ENCODE data around the gene LMAN1L. TPM values are rescaled to one million over a fixed set of nuclear protein-coding genes. Genes with fewer than 3 reads are reported as not detected.
A peak's percentile ranks its signal among the peaks of the same experiment; 100 is the strongest.
"Not testable (repeated sequence)": the region's sequence is repeated elsewhere in the genome, so short reads cannot be mapped to it uniquely, and the experiment has no call there.

LMAN1L gene
- polyA plus RNA-seq, 6 donors from 2014 or later: not detected

DNA sequence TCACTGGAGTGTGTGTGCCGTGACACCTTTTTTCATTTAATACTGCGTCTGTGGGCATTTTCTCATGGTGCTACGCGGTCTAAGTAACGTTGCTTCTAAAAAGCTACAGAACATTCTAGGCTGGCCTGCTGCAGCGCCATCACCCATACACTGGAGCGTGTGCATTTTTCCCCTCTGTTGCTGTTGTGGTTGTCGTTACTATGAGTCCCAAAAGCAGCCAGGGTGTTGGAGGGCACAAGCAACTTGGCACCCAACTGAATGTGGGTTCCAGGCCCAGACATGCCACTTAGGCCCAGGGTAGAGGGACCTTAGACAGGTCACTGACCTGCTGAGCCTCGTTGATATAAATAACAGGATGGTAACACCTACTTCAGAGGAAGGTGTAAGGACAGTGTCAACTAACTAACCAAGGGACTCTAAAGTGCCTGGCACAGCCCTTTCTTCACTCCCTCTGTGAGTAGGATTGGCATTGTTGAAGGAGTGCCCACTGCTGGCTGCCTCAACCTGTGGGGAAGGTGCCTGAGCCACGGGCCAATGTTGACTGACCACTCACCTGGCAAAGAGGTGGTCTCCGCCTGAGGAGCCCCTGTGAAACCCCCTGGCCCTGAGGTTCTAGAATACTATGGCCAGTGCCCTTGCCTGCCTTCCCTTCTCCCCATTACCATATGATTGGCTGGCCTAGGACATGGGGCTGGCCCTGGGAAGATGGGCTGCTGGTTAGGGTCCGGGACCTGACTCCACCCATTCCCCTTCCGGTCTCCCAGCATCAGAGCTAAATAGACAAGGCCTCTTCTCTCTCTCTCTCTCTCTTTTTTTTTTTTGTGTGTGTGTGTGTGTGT lies 27.2 kb upstream of the LMAN1L start:
- peaks cover 71 to 83% (median 81%) of the 10 kb centered on the region in 3 donors for H3K4me1 Mint-ChIP-seq
- DNase-seq: no peak
- no peak for ATAC-seq (ENCODE audit: low read depth in 2 of 2)
- H3K36me3 Mint-ChIP-seq: peaks cover 0 to 14% of the 10 kb centered on the region in 2 donors
- no peaks in the 10 kb centered on the region for H3K27me3 Mint-ChIP-seq
- H3K4me3 Mint-ChIP-seq: peak overlapping the region; percentile 88 to 99 (median 96)
- H3K27ac Mint-ChIP-seq: peak overlapping the region; percentile 88 to 100 (median 96)
- no peaks in the 10 kb centered on the region for H3K9me3 Mint-ChIP-seq

DNA sequence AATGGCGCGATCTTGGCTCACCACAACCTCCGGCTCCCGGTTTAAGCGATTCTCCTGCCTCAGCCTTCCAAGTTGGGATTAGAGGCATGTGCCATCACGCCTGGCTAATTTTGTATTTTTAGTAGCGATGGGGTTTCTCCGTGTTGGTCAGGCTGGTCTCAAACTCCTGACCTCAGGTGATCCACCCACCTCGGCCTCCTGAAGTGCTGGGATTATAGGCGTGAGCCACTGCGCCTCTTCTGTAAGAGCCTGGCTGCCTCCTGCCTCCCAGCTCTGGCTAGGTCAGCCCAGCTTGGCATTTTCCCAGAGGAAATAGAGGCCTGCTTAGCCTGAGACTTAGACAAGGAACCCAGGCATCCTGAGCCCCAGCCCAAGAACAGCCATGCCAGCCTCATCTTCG lies 26.6 kb upstream of the LMAN1L start:
- H3K4me1 Mint-ChIP-seq: peaks cover 69 to 83% (median 81%) of the 10 kb centered on the region in 3 donors
- H3K36me3 Mint-ChIP-seq: peaks cover 0 to 14% of the 10 kb centered on the region in 2 donors

DNA sequence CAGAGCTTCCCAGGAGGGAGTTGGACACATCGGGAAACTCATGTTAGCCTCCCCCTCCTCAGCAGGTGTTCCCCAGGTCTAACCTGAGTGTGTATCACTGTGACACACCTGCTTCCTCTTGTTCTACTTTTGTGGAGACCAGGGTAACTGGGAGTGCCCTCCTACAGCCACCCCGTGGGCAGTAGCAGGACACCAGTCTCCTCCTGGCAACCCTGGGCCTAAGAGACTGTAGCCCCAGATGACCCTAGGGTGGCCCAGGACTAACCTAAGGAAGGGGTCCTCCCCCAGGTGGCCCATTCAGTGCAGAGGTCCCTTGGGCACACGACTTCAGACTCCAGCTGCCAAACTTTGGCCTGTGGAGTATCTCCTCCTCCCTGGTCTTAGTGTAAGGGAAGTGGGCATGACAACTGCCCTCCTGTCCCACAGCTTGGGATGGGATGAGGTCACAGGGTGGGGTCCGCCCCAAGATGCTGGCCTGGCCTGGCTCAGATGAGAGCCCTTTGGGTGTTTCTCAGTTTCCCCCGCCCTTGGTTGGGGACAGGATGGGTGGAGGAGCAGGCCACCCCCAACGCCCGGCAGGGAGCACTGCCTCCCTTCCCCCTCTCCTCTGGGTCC lies 26.0 kb upstream of the LMAN1L start:
- H3K36me3 Mint-ChIP-seq: peaks cover 0 to 17% of the 10 kb centered on the region in 2 donors
- no peaks in the 10 kb centered on the region for H3K27me3 Mint-ChIP-seq
- H3K4me3 Mint-ChIP-seq: peak overlapping the region; percentile 88 to 99 (median 96)
- H3K9me3 Mint-ChIP-seq: no peaks in the 10 kb centered on the region
- ATAC-seq (ENCODE audit: low read depth in 2 of 2): no peak
- peak overlapping the region; percentile 60 to 100 (median 100) for H3K27ac Mint-ChIP-seq
- peaks cover 70 to 83% (median 81%) of the 10 kb centered on the region in 3 donors for H3K4me1 Mint-ChIP-seq
- DNase-seq: no peak

More for the DNA sequence above, 26.6 kb upstream of the LMAN1L start:
- not testable (repeated sequence) for DNase-seq; H3K9me3 Mint-ChIP-seq; H3K27me3 Mint-ChIP-seq; ATAC-seq (ENCODE audit: low read depth in 2 of 2)
- H3K4me3 Mint-ChIP-seq: peak overlapping the region; percentile 88 to 99 (median 96)
- peak overlapping the region; percentile 67 to 100 (median 96) for H3K27ac Mint-ChIP-seq

DNA sequence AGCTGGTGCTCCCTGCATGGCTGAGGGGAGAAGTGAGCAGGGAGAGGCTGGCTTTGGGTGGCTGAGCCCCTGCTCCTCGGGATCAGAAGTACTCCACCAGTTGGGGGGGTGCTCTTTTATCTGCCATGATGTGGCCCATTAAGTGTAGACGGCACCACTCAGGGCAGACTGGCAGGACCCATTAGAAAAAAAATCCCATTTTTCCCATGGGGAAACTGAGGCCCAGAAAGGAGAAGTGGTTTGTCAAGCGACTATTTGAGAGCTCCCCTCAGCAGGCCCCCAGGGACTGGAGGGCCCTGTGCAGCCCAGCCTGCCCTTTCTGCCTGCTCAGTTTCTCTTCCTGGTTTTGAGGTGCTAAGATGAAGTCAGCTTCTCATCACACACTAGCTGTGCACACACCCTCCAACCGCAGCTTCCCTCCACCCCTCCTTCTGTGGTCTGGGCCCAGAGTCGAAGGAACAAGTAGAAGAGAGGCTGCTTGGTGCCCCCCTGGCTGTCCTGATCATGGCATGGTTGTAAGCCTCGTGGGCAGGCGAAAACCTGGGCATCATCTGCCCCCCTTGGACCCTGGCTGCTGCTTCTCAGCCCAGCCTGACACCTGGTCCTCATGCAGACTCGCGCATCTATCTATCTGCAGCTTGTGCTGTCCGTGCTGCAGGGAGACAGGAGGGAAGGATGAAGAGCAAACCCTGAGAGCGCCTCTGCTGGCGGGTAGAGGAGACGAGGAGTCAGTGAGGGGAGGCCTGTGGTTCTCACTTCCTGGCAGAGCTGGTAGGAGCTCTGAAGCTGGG lies 25.2 kb upstream of the LMAN1L start:
- Mint-ChIP-seq H3K27me3 (no peaks in the 10 kb centered on the region), H3K9me3 (no peaks in the 10 kb centered on the region), H3K36me3 (peaks cover 0 to 24% of the 10 kb centered on the region in 2 donors), H3K27ac (peak overlapping the region; percentile 94 to 100 (median 100)), H3K4me1 (peaks cover 76 to 90% (median 89%) of the 10 kb centered on the region in 3 donors), H3K4me3 (peak overlapping the region; percentile 88 to 99 (median 96))
- peak; percentile 99 for DNase-seq
- peak; percentile 73 to 74 for ATAC-seq (ENCODE audit: low read depth in 2 of 2)

DNA sequence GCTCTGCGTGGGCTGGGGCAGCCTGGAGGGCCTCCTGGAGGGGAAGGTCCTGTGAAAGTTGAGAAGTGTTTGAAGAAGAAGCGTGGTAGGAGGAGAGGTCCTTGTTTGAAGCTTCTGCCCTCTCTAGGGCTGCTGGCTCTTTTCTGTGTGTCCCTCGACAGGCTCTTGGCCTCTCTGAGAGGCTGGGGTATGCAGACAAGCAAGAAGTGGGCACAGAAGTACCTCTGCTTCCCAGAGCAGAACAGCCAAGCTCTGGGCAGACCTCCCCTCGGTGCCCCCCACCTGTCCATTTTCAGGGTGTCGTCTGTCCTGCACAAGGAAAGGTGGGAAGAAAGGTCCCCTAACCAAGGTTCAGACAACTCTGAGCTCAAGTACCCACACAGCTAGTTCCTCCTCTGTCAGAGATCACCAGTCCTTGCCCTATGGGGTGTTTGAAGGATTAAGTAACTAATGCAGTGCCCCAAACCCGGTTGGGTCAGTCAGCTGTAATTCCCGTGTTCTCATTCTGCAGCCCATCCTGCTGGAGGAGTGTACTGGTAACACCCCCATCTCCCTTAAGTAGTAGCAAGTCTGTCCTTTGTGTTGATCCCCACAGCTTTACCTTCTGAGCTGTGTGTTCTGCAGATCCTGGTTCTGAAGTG lies 24.5 kb upstream of the LMAN1L start:
- Mint-ChIP-seq H3K36me3 (peaks cover 0 to 17% of the 10 kb centered on the region in 2 donors), H3K27ac (peak overlapping the region; percentile 94 to 100 (median 100)), H3K27me3 (no peaks in the 10 kb centered on the region), H3K4me3 (peak overlapping the region; percentile 88 to 99 (median 96)), H3K4me1 (peaks cover 77 to 96% (median 96%) of the 10 kb centered on the region in 3 donors), H3K9me3 (no peaks in the 10 kb centered on the region)
- DNase-seq: no peak
- ATAC-seq (ENCODE audit: low read depth in 2 of 2): peak in 1 of 2 donors; percentile 4

DNA sequence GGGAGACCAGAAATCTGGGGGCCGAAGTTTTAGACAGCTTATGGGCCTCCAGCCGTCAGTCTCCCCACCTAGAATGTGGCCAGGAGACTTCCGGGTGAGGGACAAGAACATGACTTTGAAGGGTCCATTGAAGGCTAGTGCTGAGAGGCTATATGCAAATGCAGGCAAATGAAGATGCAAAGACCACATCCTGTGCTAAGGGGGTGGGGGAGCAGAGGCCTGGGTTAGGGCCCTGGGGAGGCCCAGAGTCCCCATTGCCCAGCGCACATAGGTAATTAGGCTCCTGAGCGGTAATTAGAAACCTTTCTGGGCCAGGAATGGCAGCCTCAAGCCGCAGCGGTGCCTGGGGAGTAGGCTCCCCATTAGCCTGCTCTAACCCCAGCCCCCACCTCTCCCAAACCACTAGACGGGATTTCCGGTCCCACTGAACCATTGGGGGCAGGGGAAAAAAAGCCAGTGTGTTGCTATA lies 23.9 kb upstream of the LMAN1L start:
- no peaks in the 10 kb centered on the region for H3K27me3 Mint-ChIP-seq
- peak overlapping the region; percentile 88 to 99 (median 96) for H3K4me3 Mint-ChIP-seq
- peaks cover 0 to 11% of the 10 kb centered on the region in 2 donors for H3K36me3 Mint-ChIP-seq
- H3K9me3 Mint-ChIP-seq: no peaks in the 10 kb centered on the region
- peaks cover 77 to 96% (median 96%) of the 10 kb centered on the region in 3 donors for H3K4me1 Mint-ChIP-seq
- H3K27ac Mint-ChIP-seq: peak overlapping the region; percentile 94 to 100 (median 100)
- ATAC-seq (ENCODE audit: low read depth in 2 of 2) (peak; percentile 20 to 24), DNase-seq (peak; percentile 79)

DNA sequence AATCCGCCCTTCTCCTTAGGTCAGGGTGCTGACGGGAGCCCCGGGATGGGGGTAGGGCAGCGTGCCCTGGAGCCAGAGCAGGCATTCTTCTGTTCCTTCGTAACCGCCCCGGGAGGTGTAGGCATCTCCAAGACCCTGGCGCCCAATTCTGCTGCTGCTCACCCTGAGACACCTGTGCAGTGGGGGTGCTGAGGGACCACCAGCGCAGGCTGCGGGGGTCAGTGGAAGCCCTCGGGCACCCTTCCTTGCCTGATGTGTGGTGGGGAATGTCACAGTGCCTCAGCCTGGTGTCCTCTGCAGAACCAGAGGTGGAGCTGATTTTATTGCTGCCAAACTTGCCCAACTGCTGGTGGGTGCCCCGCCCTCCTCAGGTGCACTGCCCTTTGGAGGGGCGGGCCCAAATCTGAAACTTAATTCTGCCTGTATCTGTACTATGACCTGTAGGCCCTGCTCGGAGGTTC lies 23.4 kb upstream of the LMAN1L start:
- Mint-ChIP-seq H3K27me3 (no peaks in the 10 kb centered on the region), H3K4me3 (peak overlapping the region; percentile 88 to 99 (median 96)), H3K36me3 (peaks cover 0 to 11% of the 10 kb centered on the region in 2 donors), H3K4me1 (peaks cover 73 to 95% (median 92%) of the 10 kb centered on the region in 3 donors), H3K27ac (peak overlapping the region; percentile 94 to 100 (median 100)), H3K9me3 (no peaks in the 10 kb centered on the region)
- DNase-seq (peak; percentile 69), ATAC-seq (ENCODE audit: low read depth in 2 of 2) (peak; percentile 21 to 22)

DNA sequence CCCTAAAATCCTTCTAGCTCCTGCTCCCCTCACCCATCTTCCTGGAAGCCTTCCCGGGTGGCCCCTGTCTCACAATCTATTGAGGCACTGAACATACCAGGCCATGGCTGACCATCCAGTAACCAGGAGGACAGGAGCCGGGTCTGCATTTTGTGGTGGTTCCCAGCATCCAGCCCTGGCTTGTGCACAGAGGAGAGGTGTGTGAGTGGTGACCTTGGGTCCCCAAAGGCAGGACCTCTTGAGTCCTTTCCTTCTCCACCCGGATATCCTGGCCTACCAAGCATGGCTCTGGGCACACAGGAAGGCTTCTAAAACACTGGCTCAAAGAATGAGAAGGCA lies 22.9 kb upstream of the LMAN1L start:
- Mint-ChIP-seq H3K27ac (peak overlapping the region; percentile 94 to 100 (median 100)), H3K36me3 (peaks cover 0 to 11% of the 10 kb centered on the region in 2 donors), H3K4me1 (peaks cover 72 to 94% (median 91%) of the 10 kb centered on the region in 3 donors), H3K4me3 (peak overlapping the region; percentile 88 to 99 (median 96)), H3K9me3 (no peaks in the 10 kb centered on the region), H3K27me3 (no peaks in the 10 kb centered on the region)
- ATAC-seq (ENCODE audit: low read depth in 2 of 2) (no peak), DNase-seq (no peak)

DNA sequence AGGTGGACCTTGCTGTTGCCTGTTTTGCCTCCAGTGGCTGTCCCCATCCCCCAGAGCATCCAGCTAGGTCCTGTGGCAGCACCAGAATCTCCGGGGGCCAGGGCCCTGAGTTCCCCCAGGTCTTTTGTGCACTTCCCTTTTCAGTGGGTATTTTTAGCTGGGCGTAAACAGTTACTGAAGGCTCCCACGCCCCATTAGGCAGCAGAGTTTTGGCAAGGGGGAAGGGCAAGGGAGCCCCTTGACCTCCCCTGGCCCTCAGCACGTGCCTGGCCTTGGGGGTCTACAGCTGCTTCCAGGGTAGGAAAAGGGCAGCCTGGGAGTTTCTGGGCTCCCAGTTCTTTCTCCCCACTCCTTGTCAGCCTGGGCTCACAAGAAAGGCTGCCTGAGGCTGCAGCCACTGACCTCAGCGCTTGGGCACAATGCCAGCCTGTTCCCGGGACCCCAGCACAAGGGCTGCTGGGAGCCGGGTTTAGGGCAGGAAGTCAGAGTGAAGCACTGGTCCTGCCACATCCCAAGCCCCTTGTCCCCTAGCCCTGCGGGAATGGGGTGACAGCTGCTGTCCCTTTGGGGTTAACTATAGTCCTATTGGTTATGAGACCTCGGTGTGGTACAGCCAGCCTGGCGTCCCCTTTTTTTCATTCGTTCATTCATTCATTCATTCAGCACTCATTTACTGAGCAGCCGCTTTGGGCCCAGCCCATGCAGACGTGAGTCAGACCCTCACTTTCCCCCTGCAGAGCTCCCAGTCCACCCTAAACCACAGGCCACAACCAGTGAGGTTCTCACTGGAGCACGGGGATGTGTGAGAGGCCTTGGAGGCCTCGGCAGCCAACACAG lies 22.3 kb upstream of the LMAN1L start:
- Mint-ChIP-seq H3K4me1 (peaks cover 72 to 94% (median 91%) of the 10 kb centered on the region in 3 donors), H3K27me3 (no peaks in the 10 kb centered on the region), H3K9me3 (no peaks in the 10 kb centered on the region), H3K27ac (peak overlapping the region; percentile 94 to 100 (median 100)), H3K4me3 (peak overlapping the region; percentile 88 to 99 (median 96)), H3K36me3 (peaks cover 0 to 11% of the 10 kb centered on the region in 2 donors)
- peak; percentile 30 to 31 for ATAC-seq (ENCODE audit: low read depth in 2 of 2)
- DNase-seq: peak; percentile 83

DNA sequence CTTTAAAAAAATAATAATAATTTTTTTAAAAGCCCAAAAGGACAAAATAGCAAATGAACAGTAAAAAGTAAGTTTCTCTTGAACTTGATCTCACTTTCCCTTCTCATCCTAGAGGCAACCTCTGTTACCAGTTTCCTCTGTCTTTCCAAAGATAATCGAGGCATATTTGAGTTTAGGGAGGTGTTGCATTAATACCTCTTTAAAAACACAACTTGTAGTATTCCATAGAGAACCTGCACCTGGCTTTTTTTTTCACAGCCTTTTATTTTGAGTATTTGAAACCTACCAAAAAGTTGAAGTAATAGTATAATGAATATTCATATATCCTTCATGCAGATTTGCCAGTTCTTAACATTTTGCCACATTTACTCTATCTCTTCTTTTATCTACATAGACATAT lies 21.6 kb upstream of the LMAN1L start:
- ATAC-seq (ENCODE audit: low read depth in 2 of 2) (no peak), DNase-seq (no peak)
- peak overlapping the region; percentile 73 to 99 (median 92) for H3K4me3 Mint-ChIP-seq
- no peaks in the 10 kb centered on the region for H3K9me3 Mint-ChIP-seq
- peak overlapping the region in 5 of 6 donors; percentile 9 to 100 (median 100) for H3K27ac Mint-ChIP-seq
- H3K27me3 Mint-ChIP-seq: no peaks in the 10 kb centered on the region
- peaks cover 71 to 94% (median 91%) of the 10 kb centered on the region in 3 donors for H3K4me1 Mint-ChIP-seq
- H3K36me3 Mint-ChIP-seq: peaks cover 0 to 14% of the 10 kb centered on the region in 2 donors

DNA sequence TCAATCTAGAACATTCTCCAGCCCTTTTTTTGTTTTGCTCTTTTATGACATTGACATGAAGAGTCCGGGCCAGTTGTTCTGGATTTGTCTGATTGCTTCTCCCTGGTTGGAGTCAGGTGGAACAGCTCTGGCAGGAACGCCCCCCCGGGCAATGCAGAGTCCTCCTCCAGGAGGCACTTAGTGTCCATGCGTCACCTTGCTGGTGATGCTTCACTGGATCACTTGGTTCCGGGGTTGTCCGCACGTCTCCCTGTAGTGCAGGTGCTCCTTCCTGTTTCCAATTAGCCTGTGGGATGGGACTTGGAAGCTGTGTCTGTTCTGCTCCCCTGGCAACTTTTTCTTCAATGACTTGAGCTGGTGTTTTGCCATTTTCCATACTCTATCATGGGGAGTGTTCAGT lies 21.0 kb upstream of the LMAN1L start:
- H3K4me3 Mint-ChIP-seq: peak overlapping the region; percentile 73 to 99 (median 92)
- H3K4me1 Mint-ChIP-seq: peaks cover 75 to 94% (median 90%) of the 10 kb centered on the region in 3 donors
- H3K27me3 Mint-ChIP-seq: no peaks in the 10 kb centered on the region
- no peak for ATAC-seq (ENCODE audit: low read depth in 2 of 2)
- no peak for DNase-seq
- no peaks in the 10 kb centered on the region for H3K9me3 Mint-ChIP-seq
- peaks cover 0 to 18% of the 10 kb centered on the region in 2 donors for H3K36me3 Mint-ChIP-seq
- peak overlapping the region; percentile 9 to 100 (median 97) for H3K27ac Mint-ChIP-seq

Measured in naive B cell (primary cell).